Mammary epithelial cell (primary cell): ENCODE data around the gene C6orf15.

Experiments
- CTCF ChIP-seq, 2 donors: IDR thresholded peaks in 1 of 2; conservative IDR thresholded peaks in 1 of 2; 2 replicates each; pipeline ENCODE4 v1.5.1; 2011 to 2012; ENCODE audit warnings: inconsistent platforms in 2 of 2, low read length in 2 of 2, mild to moderate bottlenecking in 2 of 2, control low read depth in 1 of 2, low read depth in 1 of 2; ENCODE audit not compliant: insufficient read depth in 1 of 2; ENCODE audit errors: extremely low read depth in 1 of 2
- EZH2 ChIP-seq: IDR thresholded peaks from 2 replicates; pipeline ENCODE4 v1.6.1; 2012; ENCODE audit warnings: low read length, inconsistent platforms, borderline replicate concordance

- TF ChIP-seq CTCF (conservative IDR thresholded peaks at IDR 0.05 in 1 of 2, IDR thresholded peaks at IDR 0.05 in 1 of 2; ENCODE audit: extremely low read depth in 1 of 2, insufficient read depth in 1 of 2, low read depth in 1 of 2, low read length in 2 of 2) (no peak), EZH2 (no peak)
Observed at GRCh38 chr6:31152781-31153180, 40.4 kb upstream of the C6orf15 start.
